Vagina (tissue), 2 donors: ENCODE results near the gene TSHR. TPM values are rescaled to one million over a fixed set of nuclear protein-coding genes. Genes with fewer than 3 reads are reported as not detected.

Experiments
- DNase-seq, 2 donors: peaks; one replicate each; pipeline ENCODE4 v3.0.0-alpha.2; 2017; ENCODE audit errors: extremely low spot score in 2 of 2
- H3K27ac ChIP-seq: fragments of 200-600 bp; sonication (generic); one replicate; pipeline ENCODE4 v1.5.1; 2019
- H3K27me3 ChIP-seq: fragments of 200-600 bp; sonication (generic); one replicate; pipeline ENCODE4 v1.5.1; 2019
- H3K36me3 ChIP-seq, 2 donors: fragments of 200-600 bp; sonication (generic); one replicate each; pipeline ENCODE4 v1.5.1; 2017 to 2019
- H3K4me1 ChIP-seq: fragments of 200-600 bp; sonication (generic); one replicate; pipeline ENCODE4 v1.5.1; 2019
- H3K4me3 ChIP-seq, 2 donors: fragments of 200-600 bp; sonication (generic); 1 replicate in 1 of 2; 2 replicates in 1 of 2; pipeline ENCODE4 v1.5.1; 2016 to 2019
- H3K9me3 ChIP-seq: fragments of 200-600 bp; sonication (generic); one replicate; pipeline ENCODE4 v1.5.1; 2019
- CTCF ChIP-seq, 3 experiments: fragments of 450-650 bp in 2 of 3; fragments of 200-600 bp in 1 of 3; sonication (generic) in 1 of 3; IDR thresholded peaks; one replicate each; pipeline ENCODE4 v1.5.1; 2017 to 2019; ENCODE audit warnings: antibody characterized with exemption in 3 of 3, mild to moderate bottlenecking in 2 of 3, moderate library complexity in 2 of 3
- POLR2A ChIP-seq, 2 donors: fragments of 450-650 bp; IDR thresholded peaks; one replicate each; pipeline ENCODE4 v1.6.1; 2017; ENCODE audit warnings: antibody characterized with exemption in 2 of 2, mild to moderate bottlenecking in 2 of 2, moderate library complexity in 2 of 2
- POLR2AphosphoS5 ChIP-seq, 2 donors: sonication (generic); formaldehyde crosslinking; IDR thresholded peaks; one replicate each; pipeline ENCODE4 v1.9.0; 2017; ENCODE audit warnings: antibody characterized with exemption in 2 of 2, mild to moderate bottlenecking in 2 of 2, low read depth in 1 of 2; ENCODE audit not compliant: insufficient read depth in 1 of 2
- intact Hi-C: fragments of 100-400 bp; cut with DNase I; formaldehyde crosslinking; loops from one replicate; pipeline ENCODE4 v1.15.1; 2023
- total RNA-seq: library from RNA; depleted of rRNA; stranded (reverse); fragments of >200 nt; gene quantifications from one replicate; pipeline ENCODE4 v1.2.3, GENCODE V29; 2016

Gene TSHR
- total RNA-seq, 1 donor from 2014 or later: not detected

- H3K27ac ChIP-seq: no peak overlapping the region
Observed at GRCh38 chr14:81143793-81144192, 188.4 kb downstream of the TSHR start.

GRCh38 chr14:81144824-81145603 lies 189.6 kb downstream of the TSHR start:
- Histone ChIP-seq H3K9me3 (no peaks in the 10 kb centered on the region), H3K4me1 (peaks cover 6% of the 10 kb centered on the region), H3K27me3 (no peaks in the 10 kb centered on the region), H3K4me3 (no peak overlapping the region), H3K27ac (no peak overlapping the region), H3K36me3 (no peaks in the 10 kb centered on the region)
- DNase-seq: no peak
- intact Hi-C loops: no loop called here
- TF ChIP-seq POLR2A (IDR thresholded peaks at IDR 0.05): no peak
- TF ChIP-seq CTCF (IDR thresholded peaks at IDR 0.05): no peak
- no peak for TF ChIP-seq POLR2AphosphoS5 (IDR thresholded peaks at IDR 0.05; ENCODE audit: insufficient read depth in 1 of 2, low read depth in 1 of 2)

More at GRCh38 chr14:81143793-81144192, 188.4 kb downstream of the TSHR start:
- peaks cover 6% of the 10 kb centered on the region for H3K4me1 ChIP-seq
- no peak for DNase-seq
- intact Hi-C loops: no loop called here
- H3K4me3 ChIP-seq: no peak overlapping the region
- H3K36me3 ChIP-seq: no peaks in the 10 kb centered on the region
- no peaks in the 10 kb centered on the region for H3K9me3 ChIP-seq
- no peaks in the 10 kb centered on the region for H3K27me3 ChIP-seq
- TF ChIP-seq POLR2AphosphoS5 (IDR thresholded peaks at IDR 0.05; ENCODE audit: insufficient read depth in 1 of 2, low read depth in 1 of 2) (no peak), POLR2A (IDR thresholded peaks at IDR 0.05) (no peak), CTCF (IDR thresholded peaks at IDR 0.05) (no peak)

- Histone ChIP-seq H3K4me3 (no peak overlapping the region), H3K27ac (no peak overlapping the region), H3K9me3 (no peaks in the 10 kb centered on the region), H3K27me3 (no peaks in the 10 kb centered on the region), H3K36me3 (no peaks in the 10 kb centered on the region), H3K4me1 (peaks cover 6% of the 10 kb centered on the region)
- intact Hi-C loops: no loop called here
- TF ChIP-seq POLR2AphosphoS5 (IDR thresholded peaks at IDR 0.05; ENCODE audit: insufficient read depth in 1 of 2, low read depth in 1 of 2): no peak
- no peak for TF ChIP-seq CTCF (IDR thresholded peaks at IDR 0.05)
- no peak for TF ChIP-seq POLR2A (IDR thresholded peaks at IDR 0.05)
- DNase-seq: no peak
Observed at GRCh38 chr14:81147140-81147897, 191.9 kb downstream of the TSHR start.

GRCh38 chr14:81148635-81149034 lies 193.2 kb downstream of the TSHR start:
- Histone ChIP-seq H3K27me3 (no peaks in the 10 kb centered on the region), H3K4me3 (no peak overlapping the region), H3K9me3 (no peaks in the 10 kb centered on the region), H3K27ac (no peak overlapping the region), H3K36me3 (no peaks in the 10 kb centered on the region), H3K4me1 (peaks cover 6% of the 10 kb centered on the region)
- DNase-seq: no peak
- intact Hi-C loops: no loop called here
- no peak for TF ChIP-seq POLR2AphosphoS5 (IDR thresholded peaks at IDR 0.05; ENCODE audit: insufficient read depth in 1 of 2, low read depth in 1 of 2)
- TF ChIP-seq CTCF (IDR thresholded peaks at IDR 0.05): no peak
- TF ChIP-seq POLR2A (IDR thresholded peaks at IDR 0.05): no peak

- Histone ChIP-seq H3K27ac (no peak overlapping the region), H3K4me3 (no peak overlapping the region), H3K4me1 (no peaks in the 10 kb centered on the region), H3K9me3 (no peaks in the 10 kb centered on the region), H3K27me3 (no peaks in the 10 kb centered on the region), H3K36me3 (no peaks in the 10 kb centered on the region)
- DNase-seq: no peak
- intact Hi-C loops: no loop called here
- TF ChIP-seq CTCF (IDR thresholded peaks at IDR 0.05) (no peak), POLR2A (IDR thresholded peaks at IDR 0.05) (no peak), POLR2AphosphoS5 (IDR thresholded peaks at IDR 0.05; ENCODE audit: insufficient read depth in 1 of 2, low read depth in 1 of 2) (no peak)
Observed at GRCh38 chr14:81153187-81153586, 197.8 kb downstream of the TSHR start.
